Neural crest cell (in vitro differentiated cells): Measurements from ENCODE around the gene OR10R2. TPM values are rescaled to one million over a fixed set of nuclear protein-coding genes. Genes with fewer than 3 reads are reported as not detected.

ENCODE experiments used
- DNase-seq: peaks from one replicate; pipeline ENCODE4 v3.0.0; 2021; ENCODE audit warnings: low read depth, mixed read lengths, low spot score
- H3K27ac Mint-ChIP-seq: one replicate; pipeline ENCODE4 v1.8.0; 2021; ENCODE audit warnings: mild to moderate bottlenecking, mixed read lengths; ENCODE audit not compliant: unreplicated experiment
- H3K27me3 Mint-ChIP-seq: 2 replicates; pipeline ENCODE4 v1.8.0; 2021; ENCODE audit warnings: low read depth, mild to moderate bottlenecking, mixed read lengths
- H3K36me3 Mint-ChIP-seq: 2 replicates; pipeline ENCODE4 v1.8.0; 2021; ENCODE audit warnings: low read depth, mild to moderate bottlenecking, mixed read lengths
- H3K4me1 Mint-ChIP-seq: 2 replicates; pipeline ENCODE4 v1.8.0; 2021; ENCODE audit warnings: mixed read lengths
- H3K4me3 Mint-ChIP-seq: one replicate; pipeline ENCODE4 v1.8.0; 2021; ENCODE audit warnings: mild to moderate bottlenecking, mixed read lengths
- H3K9me3 Mint-ChIP-seq: 2 replicates; pipeline ENCODE4 v1.8.0; 2021; ENCODE audit warnings: mixed read lengths
- total RNA-seq: library from RNA; stranded (reverse); gene quantifications from 2 replicates; pipeline ENCODE4 v1.2.1, GENCODE V29; 2021
- TF ChIP-seq, protein P1 (sequence below): fragments of 200-600 bp; sonication (generic); conservative IDR thresholded peaks from 2 replicates; pipeline ENCODE4 v1.5.0; 2021; ENCODE audit warnings: antibody characterized with exemption, mild to moderate bottlenecking

Gene OR10R2
- total RNA-seq, 1 donor from 2014 or later: not detected

DNA sequence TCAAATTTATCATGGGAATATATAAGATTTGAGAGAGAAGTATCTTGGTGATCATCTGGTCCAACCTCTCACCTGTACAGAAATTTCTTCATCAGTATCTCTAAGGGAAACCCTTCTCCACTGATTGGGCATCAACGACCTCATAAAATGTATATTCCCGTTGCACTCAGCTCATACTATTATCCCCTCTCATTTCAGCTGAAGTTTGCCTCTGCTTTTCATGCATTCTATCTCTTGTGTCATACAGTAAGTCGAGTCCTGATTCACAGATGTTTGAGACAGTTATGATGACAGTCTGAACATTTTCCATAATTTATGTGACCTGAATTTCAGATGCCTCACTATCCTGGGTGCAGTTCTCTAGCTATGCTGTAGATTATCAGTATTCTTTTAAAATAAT, 21.0 kb downstream of the OR10R2 start:
- H3K27ac Mint-ChIP-seq: no peak overlapping the region
- TF ChIP-seq, protein P1, sequence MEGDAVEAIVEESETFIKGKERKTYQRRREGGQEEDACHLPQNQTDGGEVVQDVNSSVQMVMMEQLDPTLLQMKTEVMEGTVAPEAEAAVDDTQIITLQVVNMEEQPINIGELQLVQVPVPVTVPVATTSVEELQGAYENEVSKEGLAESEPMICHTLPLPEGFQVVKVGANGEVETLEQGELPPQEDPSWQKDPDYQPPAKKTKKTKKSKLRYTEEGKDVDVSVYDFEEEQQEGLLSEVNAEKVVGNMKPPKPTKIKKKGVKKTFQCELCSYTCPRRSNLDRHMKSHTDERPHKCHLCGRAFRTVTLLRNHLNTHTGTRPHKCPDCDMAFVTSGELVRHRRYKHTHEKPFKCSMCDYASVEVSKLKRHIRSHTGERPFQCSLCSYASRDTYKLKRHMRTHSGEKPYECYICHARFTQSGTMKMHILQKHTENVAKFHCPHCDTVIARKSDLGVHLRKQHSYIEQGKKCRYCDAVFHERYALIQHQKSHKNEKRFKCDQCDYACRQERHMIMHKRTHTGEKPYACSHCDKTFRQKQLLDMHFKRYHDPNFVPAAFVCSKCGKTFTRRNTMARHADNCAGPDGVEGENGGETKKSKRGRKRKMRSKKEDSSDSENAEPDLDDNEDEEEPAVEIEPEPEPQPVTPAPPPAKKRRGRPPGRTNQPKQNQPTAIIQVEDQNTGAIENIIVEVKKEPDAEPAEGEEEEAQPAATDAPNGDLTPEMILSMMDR: no peak
- no peak overlapping the region for H3K4me3 Mint-ChIP-seq
- H3K9me3 Mint-ChIP-seq: no peaks in the 10 kb centered on the region
- no peaks in the 10 kb centered on the region for H3K4me1 Mint-ChIP-seq
- H3K36me3 Mint-ChIP-seq: no peaks in the 10 kb centered on the region
- peaks cover 36% of the 10 kb centered on the region for H3K27me3 Mint-ChIP-seq
- DNase-seq: no peak

DNA sequence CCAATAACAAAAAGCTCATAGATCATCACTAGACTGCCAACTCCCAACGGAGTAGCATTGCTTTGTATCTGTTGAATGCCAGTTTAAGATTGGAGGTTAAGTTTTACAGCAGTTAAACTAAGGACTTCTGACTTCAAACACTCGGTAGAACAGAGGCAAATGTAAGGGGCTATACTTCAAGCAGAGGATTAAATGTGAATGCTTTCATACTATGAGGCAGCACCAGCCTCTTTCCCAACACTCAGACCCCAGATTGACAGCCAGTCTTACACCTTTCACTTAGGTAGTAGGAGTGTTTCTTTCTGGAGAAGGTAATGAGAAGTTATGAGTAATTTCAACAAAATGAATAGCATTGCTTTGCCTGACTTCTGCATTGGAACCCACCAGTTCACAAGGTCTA, 22.8 kb downstream of the OR10R2 start:
- H3K9me3 Mint-ChIP-seq: no peaks in the 10 kb centered on the region
- peaks cover 39% of the 10 kb centered on the region for H3K27me3 Mint-ChIP-seq
- TF ChIP-seq, protein P1: no peak
- H3K4me3 Mint-ChIP-seq: no peak overlapping the region
- no peaks in the 10 kb centered on the region for H3K36me3 Mint-ChIP-seq
- H3K27ac Mint-ChIP-seq: no peak overlapping the region
- H3K4me1 Mint-ChIP-seq: no peaks in the 10 kb centered on the region
- DNase-seq: no peak

- Mint-ChIP-seq H3K4me3 (no peak overlapping the region), H3K27ac (no peak overlapping the region), H3K36me3 (no peaks in the 10 kb centered on the region), H3K27me3 (peaks cover 36% of the 10 kb centered on the region), H3K9me3 (no peaks in the 10 kb centered on the region), H3K4me1 (no peaks in the 10 kb centered on the region)
- TF ChIP-seq, protein P1: peak; percentile 57
- no peak for DNase-seq
These were observed 24.4 kb downstream of the OR10R2 start for GRCh38 chr1:158496374-158496773.

GRCh38 chr1:158506369-158506987, 34.5 kb downstream of the OR10R2 start:
- Mint-ChIP-seq H3K27me3 (peaks cover 40% of the 10 kb centered on the region), H3K9me3 (no peaks in the 10 kb centered on the region), H3K27ac (no peak overlapping the region), H3K36me3 (no peaks in the 10 kb centered on the region), H3K4me3 (no peak overlapping the region), H3K4me1 (no peaks in the 10 kb centered on the region)
- TF ChIP-seq, protein P1: peak; percentile 67
- peak; percentile 33 for DNase-seq

- Mint-ChIP-seq H3K4me1 (no peaks in the 10 kb centered on the region), H3K36me3 (no peaks in the 10 kb centered on the region), H3K4me3 (no peak overlapping the region), H3K27me3 (peaks cover 40% of the 10 kb centered on the region), H3K27ac (no peak overlapping the region), H3K9me3 (no peaks in the 10 kb centered on the region)
- TF ChIP-seq, protein P1: no peak
- no peak for DNase-seq
These were observed 35.5 kb downstream of the OR10R2 start for GRCh38 chr1:158507511-158507910.
